GOT3 (cell line): Measurements from ENCODE around the gene SNRPA1.
A peak's percentile ranks its signal among the peaks of the same experiment; 100 is the strongest.
"Not testable (repeated sequence)": the region's sequence is repeated elsewhere in the genome, so short reads cannot be mapped to it uniquely, and the experiment has no call there.

Experiments
- DNase-seq: peaks from one replicate; lab custom pipeline; 2025; ENCODE audit warnings: mixed read lengths; lab: John Stamatoyannopoulos, UW

Gene SNRPA1

GRCh38 chr15:101294731-101295606 is at the start of gene SNRPA1:
SNRPA1 (minus strand) TSS chr15:101295248; CDS start chr15:101295178, 70 bp downstream.
- DNase-seq, result peak; percentile 90

GRCh38 chr15:101342056-101342455 is 47.0 kb upstream of the SNRPA1 start:
- no peak for DNase-seq

GRCh38 chr15:101338502-101339057 is 43.5 kb upstream of the SNRPA1 start:
- DNase-seq, result no peak

- DNase-seq, result no peak
Observed at GRCh38 chr15:101337976-101338375, 42.9 kb upstream of the SNRPA1 start.

- DNase-seq, result not testable (repeated sequence)
Observed at GRCh38 chr15:101333907-101334789, 39.1 kb upstream of the SNRPA1 start.

GRCh38 chr15:101332061-101332467 is 37.0 kb upstream of the SNRPA1 start:
- DNase-seq, result no peak

- DNase-seq, result no peak
Observed at GRCh38 chr15:101329867-101330380, 34.9 kb upstream of the SNRPA1 start.

- DNase-seq, result no peak
Observed at GRCh38 chr15:101329309-101329863, 34.3 kb upstream of the SNRPA1 start.

- DNase-seq, result no peak
Observed at GRCh38 chr15:101328001-101328400, 33.0 kb upstream of the SNRPA1 start.

GRCh38 chr15:101327147-101327740 is 32.2 kb upstream of the SNRPA1 start:
- no peak for DNase-seq

GRCh38 chr15:101326462-101327146 is 31.6 kb upstream of the SNRPA1 start:
- no peak for DNase-seq

- no peak for DNase-seq
Observed at GRCh38 chr15:101326026-101326315, 30.9 kb upstream of the SNRPA1 start.

- DNase-seq, result no peak
Observed at GRCh38 chr15:101325263-101326025, 30.4 kb upstream of the SNRPA1 start.

- DNase-seq, result no peak
Observed at GRCh38 chr15:101324524-101325177, 29.6 kb upstream of the SNRPA1 start.

GRCh38 chr15:101323793-101324523 is 28.9 kb upstream of the SNRPA1 start:
- no peak for DNase-seq

- no peak for DNase-seq
Observed at GRCh38 chr15:101322854-101323477, 27.9 kb upstream of the SNRPA1 start.

- DNase-seq, result no peak
Observed at GRCh38 chr15:101322016-101322695, 27.1 kb upstream of the SNRPA1 start.

- DNase-seq, result no peak
Observed at GRCh38 chr15:101320501-101321052, 25.5 kb upstream of the SNRPA1 start.
